Karpas-422 (cell line): Measurements from ENCODE around the gene GLTP. TPM values are rescaled to one million over a fixed set of nuclear protein-coding genes. Genes with fewer than 3 reads are reported as not detected.
"Not testable (repeated sequence)": the region's sequence is repeated elsewhere in the genome, so short reads cannot be mapped to it uniquely, and the experiment has no call there.

ENCODE experiments used
- DNase-seq: peaks from one replicate; pipeline ENCODE4 v3.0.0-alpha.2; 2015
- H2AFZ ChIP-seq: fragments of 200-600 bp; sonication (generic); 2 replicates; pipeline ENCODE4 v1.6.1; 2014; ENCODE audit warnings: antibody characterized with exemption, low read length, mixed read lengths
- H3K27ac ChIP-seq: fragments of 200-600 bp; sonication (generic); 2 replicates; pipeline ENCODE4 v1.5.1; 2014; ENCODE audit warnings: mild to moderate bottlenecking, low read length, moderate library complexity
- H3K27me3 ChIP-seq: fragments of 200-600 bp; sonication (generic); 2 replicates; pipeline ENCODE4 v1.6.1; 2014; ENCODE audit warnings: low read length, mixed read lengths
- H3K36me3 ChIP-seq: fragments of 200-600 bp; sonication (generic); 2 replicates; pipeline ENCODE4 v1.6.1; 2014; ENCODE audit warnings: low read length, mixed read lengths; ENCODE audit not compliant: insufficient read depth
- H3K4me1 ChIP-seq: fragments of 200-600 bp; sonication (generic); 2 replicates; pipeline ENCODE4 v1.6.1; 2014; ENCODE audit warnings: mild to moderate bottlenecking, low read length, mixed read lengths
- H3K4me2 ChIP-seq: fragments of 200-600 bp; sonication (generic); 2 replicates; pipeline ENCODE4 v1.6.1; 2014; ENCODE audit warnings: low read length, low read depth, mild to moderate bottlenecking; ENCODE audit not compliant: poor library complexity, severe bottlenecking
- H3K4me3 ChIP-seq: fragments of 200-600 bp; sonication (generic); 2 replicates; pipeline ENCODE4 v1.5.1; 2014; ENCODE audit warnings: mild to moderate bottlenecking, antibody characterized with exemption, low read length, mixed read lengths
- H3K79me2 ChIP-seq: fragments of 200-600 bp; sonication (generic); 2 replicates; pipeline ENCODE4 v1.6.1; 2014; ENCODE audit warnings: mild to moderate bottlenecking, low read length, mixed read lengths
- H3K9ac ChIP-seq: fragments of 200-600 bp; sonication (generic); 2 replicates; pipeline ENCODE4 v1.6.0; 2014; ENCODE audit warnings: low read length
- H3K9me2 ChIP-seq: fragments of 200-600 bp; sonication (generic), shearing (Covaris generic); replicated peaks from 2 replicates; pipeline ENCODE4 v1.6.0; 2014; ENCODE audit warnings: mild to moderate bottlenecking, low read length, moderate library complexity; ENCODE audit not compliant: insufficient read depth
- H3K9me3 ChIP-seq: fragments of 300-700, 200-600 bp; sonication (generic); 2 replicates; pipeline ENCODE4 v1.6.1; 2014; ENCODE audit warnings: low read length, mixed read lengths
- H4K20me1 ChIP-seq: fragments of 200-600 bp; sonication (generic); 2 replicates; pipeline ENCODE4 v1.6.1; 2014; ENCODE audit warnings: mild to moderate bottlenecking, antibody characterized with exemption, low read length, low read depth; ENCODE audit not compliant: insufficient read depth
- total RNA-seq: library from RNA; depleted of rRNA; stranded (reverse); fragments of >200 nt; shearing (Covaris generic); gene quantifications from 2 replicates; pipeline ENCODE4 v1.2.3, GENCODE V29; 2014; ENCODE audit warnings: low replicate concordance

GLTP gene
- total RNA-seq, 1 experiment from 2014 or later = 26.5 TPM

- H3K36me3 ChIP-seq = peaks cover 15% of the 10 kb centered on the region
- H3K9me2 ChIP-seq, H3K9me3 ChIP-seq, H3K27me3 ChIP-seq, H3K27ac ChIP-seq, H4K20me1 ChIP-seq, DNase-seq: not testable (repeated sequence)
- peak overlapping the region; percentile 87 for H3K4me3 ChIP-seq
- peak overlapping the region; percentile 98 for H2AFZ ChIP-seq
- peak overlapping the region; percentile 82 for H3K4me2 ChIP-seq
- H3K4me1 ChIP-seq = peaks cover 22% of the 10 kb centered on the region
- peak overlapping the region; percentile 80 for H3K9ac ChIP-seq
- peaks cover 32% of the 10 kb centered on the region for H3K79me2 ChIP-seq
These were observed 19.0 kb upstream of the GLTP start for GRCh38 chr12:109899345-109899744.

- Histone ChIP-seq H3K9me2 (no peaks in the 10 kb centered on the region), H3K79me2 (peaks cover 20% of the 10 kb centered on the region), H3K9ac (no peak overlapping the region), H3K4me1 (peaks cover 25% of the 10 kb centered on the region), H3K36me3 (no peaks in the 10 kb centered on the region), H2AFZ (no peak overlapping the region), H3K4me2 (no peak overlapping the region), H4K20me1 (no peaks in the 10 kb centered on the region), H3K27me3 (no peaks in the 10 kb centered on the region), H3K4me3 (no peak overlapping the region), H3K27ac (no peak overlapping the region), H3K9me3 (no peaks in the 10 kb centered on the region)
- no peak for DNase-seq
These were observed 16.7 kb upstream of the GLTP start for GRCh38 chr12:109897029-109897428.

- Histone ChIP-seq H3K9me3 (no peaks in the 10 kb centered on the region), H3K4me1 (peaks cover 16% of the 10 kb centered on the region), H3K27ac (no peak overlapping the region), H4K20me1 (no peaks in the 10 kb centered on the region), H2AFZ (no peak overlapping the region), H3K36me3 (no peaks in the 10 kb centered on the region), H3K4me2 (no peak overlapping the region), H3K9me2 (no peaks in the 10 kb centered on the region), H3K9ac (no peak overlapping the region), H3K27me3 (no peaks in the 10 kb centered on the region), H3K79me2 (peaks cover 12% of the 10 kb centered on the region), H3K4me3 (no peak overlapping the region)
- DNase-seq = no peak
These were observed 15.8 kb upstream of the GLTP start for GRCh38 chr12:109896188-109896587.

GRCh38 chr12:109894939-109895338 lies 14.6 kb upstream of the GLTP start:
- Histone ChIP-seq H3K9me2 (no peaks in the 10 kb centered on the region), H3K27ac (no peak overlapping the region), H3K4me2 (no peak overlapping the region), H3K79me2 (no peaks in the 10 kb centered on the region; the same call in 1 of the 2 replicates), H3K36me3 (no peaks in the 10 kb centered on the region), H3K4me1 (peaks cover 12% of the 10 kb centered on the region), H4K20me1 (no peaks in the 10 kb centered on the region), H2AFZ (no peak overlapping the region), H3K27me3 (no peaks in the 10 kb centered on the region), H3K4me3 (no peak overlapping the region), H3K9me3 (no peaks in the 10 kb centered on the region), H3K9ac (no peak overlapping the region)
- DNase-seq = no peak

- no peak overlapping the region for H3K27ac ChIP-seq
These were observed 13.1 kb upstream of the GLTP start for GRCh38 chr12:109893261-109893995.

GRCh38 chr12:109892748-109893147 lies 12.4 kb upstream of the GLTP start:
- no peak overlapping the region for H3K27ac ChIP-seq
- H3K4me3 ChIP-seq = no peak overlapping the region

More at GRCh38 chr12:109893261-109893995, 13.1 kb upstream of the GLTP start:
- H3K9me3 ChIP-seq = no peaks in the 10 kb centered on the region
- H3K4me2 ChIP-seq = no peak overlapping the region
- no peak for DNase-seq
- no peak overlapping the region for H3K9ac ChIP-seq
- no peaks in the 10 kb centered on the region for H4K20me1 ChIP-seq
- H3K27me3 ChIP-seq = no peaks in the 10 kb centered on the region
- no peaks in the 10 kb centered on the region for H3K9me2 ChIP-seq
- H3K4me3 ChIP-seq = no peak overlapping the region
- H2AFZ ChIP-seq = no peak overlapping the region
- no peaks in the 10 kb centered on the region for H3K36me3 ChIP-seq
- peaks cover 3% of the 10 kb centered on the region; the same call in 1 of the 2 replicates for H3K4me1 ChIP-seq
- no peaks in the 10 kb centered on the region for H3K79me2 ChIP-seq

GRCh38 chr12:109892165-109892715 lies 11.9 kb upstream of the GLTP start:
- H3K4me1 ChIP-seq = peaks cover 3% of the 10 kb centered on the region; the same call in 1 of the 2 replicates
- no peaks in the 10 kb centered on the region for H3K27me3 ChIP-seq
- no peak overlapping the region for H3K4me3 ChIP-seq
- no peaks in the 10 kb centered on the region for H3K79me2 ChIP-seq
- H3K27ac ChIP-seq = no peak overlapping the region
- H3K4me2 ChIP-seq = no peak overlapping the region
- no peak overlapping the region for H2AFZ ChIP-seq
- H3K9ac ChIP-seq = no peak overlapping the region
- DNase-seq = no peak
- H3K9me3 ChIP-seq = no peaks in the 10 kb centered on the region
- no peaks in the 10 kb centered on the region for H3K9me2 ChIP-seq
- H3K36me3 ChIP-seq = no peaks in the 10 kb centered on the region
- H4K20me1 ChIP-seq = no peaks in the 10 kb centered on the region

More at GRCh38 chr12:109892748-109893147, 12.4 kb upstream of the GLTP start:
- H3K9ac ChIP-seq = no peak overlapping the region
- no peaks in the 10 kb centered on the region for H3K27me3 ChIP-seq
- no peaks in the 10 kb centered on the region for H3K79me2 ChIP-seq
- no peaks in the 10 kb centered on the region for H3K9me3 ChIP-seq
- peaks cover 3% of the 10 kb centered on the region; the same call in 1 of the 2 replicates for H3K4me1 ChIP-seq
- H3K4me2 ChIP-seq = no peak overlapping the region
- DNase-seq = no peak
- no peaks in the 10 kb centered on the region for H3K36me3 ChIP-seq
- H3K9me2 ChIP-seq = no peaks in the 10 kb centered on the region
- no peak overlapping the region for H2AFZ ChIP-seq
- no peaks in the 10 kb centered on the region for H4K20me1 ChIP-seq

- H3K79me2 ChIP-seq, H3K9me3 ChIP-seq, DNase-seq, H3K27ac ChIP-seq, H3K4me3 ChIP-seq, H3K27me3 ChIP-seq, H2AFZ ChIP-seq, H3K9ac ChIP-seq, H3K4me2 ChIP-seq, H4K20me1 ChIP-seq, H3K4me1 ChIP-seq, H3K36me3 ChIP-seq, H3K9me2 ChIP-seq: not testable (repeated sequence)
These were observed 11.4 kb upstream of the GLTP start for GRCh38 chr12:109891731-109892130.
